Fibroblast of villous mesenchyme (primary cell): Measurements from ENCODE around the gene EPHA3. TPM values are rescaled to one million over a fixed set of nuclear protein-coding genes. Genes with fewer than 3 reads are reported as not detected.

ENCODE experiments used
- DNase-seq: peaks from one replicate; pipeline ENCODE4 v3.0.0-alpha.2; 2010; ENCODE audit warnings: low read depth
- H3K4me3 ChIP-seq: 2 replicates; pipeline ENCODE4 v1.5.1; 2011; ENCODE audit warnings: low read depth, mild to moderate bottlenecking, low read length
- total RNA-seq: library from RNA; depleted of rRNA; stranded (reverse); fragments of >200 nt; gene quantifications from 2 replicates; pipeline ENCODE4 v1.2.3, GENCODE V29; 2012
- TF ChIP-seq, protein P1 (sequence below): IDR thresholded peaks from 2 replicates; pipeline ENCODE4 v1.5.1; 2012; ENCODE audit warnings: low read depth, mild to moderate bottlenecking, low read length; ENCODE audit not compliant: insufficient read depth

The EPHA3 gene
- total RNA-seq, 1 donor: under 0.01 TPM

DNA sequence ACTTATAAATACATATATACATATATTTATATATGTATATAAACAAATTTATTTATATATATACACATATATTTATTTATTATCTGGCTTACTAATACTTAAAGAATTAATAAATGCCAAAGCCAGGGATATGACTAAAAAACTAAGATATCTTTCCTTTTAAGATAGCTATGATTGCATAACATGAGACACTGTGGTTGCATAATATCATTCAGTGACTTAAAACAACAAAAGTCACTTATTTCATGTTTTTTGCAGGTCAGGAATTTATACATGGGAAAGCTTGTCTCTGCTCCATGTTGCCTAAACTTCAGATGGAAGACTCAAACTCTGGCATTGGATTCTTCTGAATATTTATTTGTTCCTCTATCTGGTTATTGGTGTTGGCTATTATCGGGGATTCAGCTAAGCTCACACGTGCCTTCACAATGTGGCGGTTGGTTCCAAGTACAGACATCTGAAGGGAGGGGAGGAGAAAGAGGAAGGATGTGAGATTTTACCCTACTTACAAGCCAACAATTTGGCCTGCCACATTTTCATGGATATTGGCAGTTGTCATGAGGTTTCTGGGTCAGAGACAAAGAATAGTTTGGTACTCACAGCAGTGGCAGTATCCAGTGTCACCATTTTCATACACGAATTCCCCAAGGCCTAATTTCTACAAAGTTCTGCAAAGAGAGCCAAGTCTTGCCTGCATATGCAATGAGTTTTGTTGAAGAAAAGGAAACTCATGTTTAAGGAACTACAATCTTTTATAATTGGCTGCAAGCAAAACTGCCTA, 381.6 kb downstream of the EPHA3 start:
- DNase-seq: peak; percentile 5
- H3K4me3 ChIP-seq: no peak overlapping the region
- TF ChIP-seq, protein P1, sequence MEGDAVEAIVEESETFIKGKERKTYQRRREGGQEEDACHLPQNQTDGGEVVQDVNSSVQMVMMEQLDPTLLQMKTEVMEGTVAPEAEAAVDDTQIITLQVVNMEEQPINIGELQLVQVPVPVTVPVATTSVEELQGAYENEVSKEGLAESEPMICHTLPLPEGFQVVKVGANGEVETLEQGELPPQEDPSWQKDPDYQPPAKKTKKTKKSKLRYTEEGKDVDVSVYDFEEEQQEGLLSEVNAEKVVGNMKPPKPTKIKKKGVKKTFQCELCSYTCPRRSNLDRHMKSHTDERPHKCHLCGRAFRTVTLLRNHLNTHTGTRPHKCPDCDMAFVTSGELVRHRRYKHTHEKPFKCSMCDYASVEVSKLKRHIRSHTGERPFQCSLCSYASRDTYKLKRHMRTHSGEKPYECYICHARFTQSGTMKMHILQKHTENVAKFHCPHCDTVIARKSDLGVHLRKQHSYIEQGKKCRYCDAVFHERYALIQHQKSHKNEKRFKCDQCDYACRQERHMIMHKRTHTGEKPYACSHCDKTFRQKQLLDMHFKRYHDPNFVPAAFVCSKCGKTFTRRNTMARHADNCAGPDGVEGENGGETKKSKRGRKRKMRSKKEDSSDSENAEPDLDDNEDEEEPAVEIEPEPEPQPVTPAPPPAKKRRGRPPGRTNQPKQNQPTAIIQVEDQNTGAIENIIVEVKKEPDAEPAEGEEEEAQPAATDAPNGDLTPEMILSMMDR: no peak

DNA sequence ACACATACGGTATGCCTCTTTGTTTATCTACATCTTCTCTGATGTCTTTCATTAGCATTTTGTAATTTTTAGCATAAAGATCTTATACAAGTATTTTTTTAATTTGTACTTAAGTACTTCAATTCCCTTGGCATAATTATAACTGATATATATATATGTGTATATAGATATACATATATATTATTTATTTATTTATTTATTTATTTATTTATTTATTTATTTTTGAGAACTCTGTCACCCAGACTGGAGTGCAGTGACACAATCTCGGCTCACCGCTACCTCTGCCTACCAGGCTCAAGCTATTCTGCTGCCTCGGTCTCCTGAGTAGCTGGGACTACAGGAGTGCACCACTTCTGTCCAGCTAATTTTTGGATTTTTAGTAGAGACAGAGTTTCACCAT, 382.7 kb downstream of the EPHA3 start:
- no peak overlapping the region for H3K4me3 ChIP-seq
- no peak for DNase-seq
- TF ChIP-seq, protein P1: no peak

DNA sequence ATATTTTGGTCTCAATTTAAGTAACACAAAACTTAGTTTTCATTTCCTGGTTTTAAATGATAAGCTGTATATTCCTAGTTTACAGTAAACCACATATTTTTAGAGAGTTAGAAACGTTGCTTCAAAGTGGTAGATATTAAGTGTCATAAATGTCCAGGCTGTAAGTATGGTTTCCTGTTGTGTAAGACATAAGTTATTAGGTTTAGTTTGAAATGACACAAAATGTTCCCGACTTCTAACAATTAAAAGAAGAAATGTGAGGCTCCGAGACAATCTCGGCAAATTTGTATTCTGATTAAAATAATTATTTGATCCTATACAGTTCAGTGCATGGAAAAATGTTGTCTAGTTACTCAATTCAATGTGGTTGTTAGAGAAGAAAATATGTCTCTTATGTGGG, 387.3 kb downstream of the EPHA3 start:
- no peak for DNase-seq
- TF ChIP-seq, protein P1: no peak
- no peak overlapping the region for H3K4me3 ChIP-seq

DNA sequence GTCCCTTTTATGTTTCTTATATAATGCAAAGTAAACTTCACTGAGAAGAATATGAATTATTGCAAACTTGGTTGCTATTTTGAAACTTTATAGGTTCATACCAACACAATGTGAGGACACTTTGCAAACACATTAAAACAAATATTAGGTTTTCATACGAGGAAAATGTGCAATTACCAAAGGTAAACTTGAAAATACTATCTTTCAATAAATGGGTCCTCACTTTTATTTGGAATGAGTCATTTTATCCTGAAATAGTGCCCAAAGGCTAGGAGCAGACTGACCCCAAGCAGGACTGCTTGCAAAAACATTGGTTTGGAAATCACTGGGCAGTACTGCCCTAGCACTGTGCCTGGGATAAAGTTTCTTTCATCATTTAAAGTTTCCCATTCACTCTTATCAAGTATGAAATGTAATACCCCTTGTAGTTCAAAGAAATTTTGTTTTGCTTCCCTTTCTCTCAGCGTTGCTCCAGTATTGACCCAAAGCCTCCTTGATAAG, 396.5 kb downstream of the EPHA3 start:
- TF ChIP-seq, protein P1: no peak
- H3K4me3 ChIP-seq: no peak overlapping the region
- DNase-seq: no peak

DNA sequence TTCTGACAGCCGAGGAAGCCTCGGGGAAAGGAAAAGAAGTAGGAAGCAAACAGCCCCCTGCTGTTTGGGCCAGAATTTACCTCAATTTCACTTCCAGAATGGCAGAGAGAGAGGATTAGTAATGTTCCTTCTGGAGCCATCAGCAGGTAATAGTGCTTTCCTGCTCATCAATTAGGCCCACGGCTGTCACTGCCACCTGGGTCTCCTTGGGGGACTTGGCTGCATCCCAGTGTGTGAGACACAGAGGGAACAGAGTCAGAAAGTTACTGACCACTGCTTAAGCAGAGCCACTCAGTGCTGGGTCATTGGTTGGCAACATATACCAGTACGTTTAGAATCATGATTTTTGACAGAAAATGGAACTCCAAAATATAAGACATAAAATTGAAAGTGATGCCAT, 397.0 kb downstream of the EPHA3 start:
- no peak overlapping the region for H3K4me3 ChIP-seq
- TF ChIP-seq, protein P1: no peak
- no peak for DNase-seq

DNA sequence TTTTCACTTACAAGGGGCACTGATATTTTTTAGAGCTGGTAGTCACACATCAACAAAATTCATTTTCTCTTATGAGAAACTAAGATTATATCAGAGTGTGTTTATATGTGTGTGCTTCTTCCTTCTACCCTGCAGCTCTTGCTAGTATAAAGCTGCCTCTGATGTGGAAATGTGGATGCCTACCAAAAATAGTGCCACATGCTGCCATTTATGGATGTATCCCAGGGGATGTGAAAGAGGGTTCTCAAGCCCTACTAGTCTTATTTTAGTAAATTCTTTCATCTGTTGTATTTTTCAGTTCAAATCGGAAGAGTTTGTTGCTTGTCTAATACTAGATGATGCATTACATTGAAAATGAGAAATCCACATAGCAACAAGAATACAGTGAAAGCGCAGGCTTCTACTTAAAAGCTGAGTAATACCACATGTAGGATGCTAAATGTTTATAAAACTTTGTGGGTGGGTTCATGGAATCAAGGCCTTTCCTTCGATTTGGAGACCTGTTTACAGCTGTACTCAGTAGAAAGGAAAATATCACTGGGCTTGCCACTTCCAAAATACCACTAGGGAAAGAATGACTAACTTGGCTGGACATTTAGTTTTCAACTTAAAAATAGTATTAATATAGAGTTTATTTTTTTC, 399.2 kb downstream of the EPHA3 start:
- DNase-seq: no peak
- H3K4me3 ChIP-seq: no peak overlapping the region
- TF ChIP-seq, protein P1: no peak
